Stomach (tissue), 4 donors: ENCODE results near the gene CD300LD.

Experiments used
- CTCF ChIP-seq, 7 experiments: fragments of 450-650 bp in 4 of 7; fragments of 200-600 bp in 3 of 7; sonication (generic) in 3 of 7; IDR thresholded peaks; one replicate each; pipeline ENCODE4 v1.5.1; 2016 to 2019; ENCODE audit warnings: antibody characterized with exemption in 7 of 7, control low read depth in 2 of 7, mild to moderate bottlenecking in 1 of 7
- POLR2AphosphoS5 ChIP-seq, 3 donors: sonication (generic); formaldehyde crosslinking; IDR thresholded peaks; one replicate each; pipeline ENCODE4 v1.6.1; 2016; ENCODE audit warnings: antibody characterized with exemption in 3 of 3

GRCh38 chr17:74585711-74586110 is 6.4 kb downstream of the CD300LD start:
- no peak for TF ChIP-seq POLR2AphosphoS5 (IDR thresholded peaks at IDR 0.05)
- TF ChIP-seq CTCF (IDR thresholded peaks at IDR 0.05): no peak
